B cell (primary cell): ENCODE data around the gene SLC35G6. TPM values are rescaled to one million over a fixed set of nuclear protein-coding genes. Genes with fewer than 3 reads are reported as not detected.
A peak's percentile ranks its signal among the peaks of the same experiment; 100 is the strongest.

ENCODE experiments used
- ATAC-seq: fragments of 200-7000 bp; cut with Tn5 transposase; one replicate; pipeline ENCODE4 v1.10.0; 2021; ENCODE audit warnings: low read depth, mild to moderate bottlenecking, moderate number of reproducible peaks, moderate library complexity
- CTCF ChIA-PET: fragments of 350-600 bp; sonication (Branson Sonifier 250); formaldehyde crosslinking; loops from one replicate; lab custom pipeline; 2021; ENCODE audit warnings: antibody characterized with exemption, inconsistent platforms; lab: Charles Lee
- POLR2A ChIA-PET: fragments of 350-600 bp; sonication (Branson Sonifier 250); formaldehyde crosslinking; loops from one replicate; lab custom pipeline; 2021; ENCODE audit warnings: antibody characterized with exemption; lab: Charles Lee
- DNase-seq: peaks from one replicate; pipeline ENCODE4 v3.0.0; 2013
- H2AFZ ChIP-seq: 2 replicates; pipeline ENCODE4 v1.6.1; 2012; ENCODE audit warnings: mild to moderate bottlenecking, low read depth, low read length; ENCODE audit not compliant: insufficient read depth, poor library complexity, severe bottlenecking
- H3K27ac ChIP-seq, 2 donors: 1 replicate in 1 of 2; 2 replicates in 1 of 2; pipeline ENCODE4 v1.5.1; 2012 to 2013; ENCODE audit warnings: low read length in 2 of 2, mild to moderate bottlenecking in 2 of 2, moderate library complexity in 1 of 2
- H3K27me3 ChIP-seq, 4 experiments: fragments of 200-600 bp in 1 of 4; sonication (generic) in 1 of 4; replicated peaks in 1 of 4; 1 replicate in 2 of 4; 2 replicates in 2 of 4; pipeline versions ENCODE4 v1.6.1 to v1.7.0; 2013 to 2016; ENCODE audit warnings: low read length in 3 of 4, mild to moderate bottlenecking in 2 of 4, mixed read lengths in 1 of 4, moderate library complexity in 1 of 4; ENCODE audit not compliant: insufficient read depth in 4 of 4, control insufficient read depth in 3 of 4; ENCODE audit errors: control extremely low read depth in 1 of 4
- H3K36me3 ChIP-seq, 2 experiments: replicated peaks in 1 of 2; 1 replicate in 1 of 2; 2 replicates in 1 of 2; pipeline versions ENCODE4 v1.6.1 to v1.7.1; 2013; ENCODE audit warnings: low read length in 1 of 2; ENCODE audit not compliant: insufficient read depth in 2 of 2, control insufficient read depth in 1 of 2; ENCODE audit errors: control extremely low read depth in 1 of 2, extremely low read depth in 1 of 2
- H3K4me1 ChIP-seq, 2 donors: fragments of 200-600 bp in 1 of 2; sonication (generic) in 1 of 2; 1 replicate in 1 of 2; 2 replicates in 1 of 2; pipeline versions ENCODE4 v1.5.1 to v1.6.1; 2013 to 2017; ENCODE audit warnings: low read length in 2 of 2; ENCODE audit not compliant: control insufficient read depth in 2 of 2, insufficient read depth in 2 of 2
- H3K4me2 ChIP-seq: replicated peaks from 2 replicates; pipeline ENCODE3; 2012; ENCODE audit warnings: mild to moderate bottlenecking, low read depth, low read length; ENCODE audit not compliant: poor library complexity, severe bottlenecking
- H3K4me3 ChIP-seq, 5 experiments: fragments of 200-600 bp in 1 of 5; sonication (generic) in 1 of 5; 1 replicate in 3 of 5; 2 replicates in 2 of 5; pipeline versions ENCODE4 v1.5.1 to v1.7.0; 2011 to 2016; ENCODE audit warnings: low read length in 4 of 5, mild to moderate bottlenecking in 4 of 5, low read depth in 2 of 5, control low read depth in 1 of 5, moderate library complexity in 1 of 5; ENCODE audit not compliant: insufficient read depth in 1 of 5; ENCODE audit errors: control extremely low read depth in 1 of 5, extremely low read depth in 1 of 5
- H3K79me2 ChIP-seq: fragments of 200-600 bp; sonication (generic); one replicate; pipeline ENCODE4 v1.6.0; 2016; ENCODE audit warnings: low read length; ENCODE audit not compliant: control insufficient read depth, insufficient read depth
- H3K9ac ChIP-seq: fragments of 200-600 bp; sonication (generic); 2 replicates; pipeline ENCODE4 v1.6.1; 2017; ENCODE audit warnings: mild to moderate bottlenecking, low read length, moderate library complexity
- H3K9me3 ChIP-seq, 3 donors: one replicate each; pipeline versions ENCODE4 v1.6.1 to v1.7.1; 2013; ENCODE audit warnings: low read length in 2 of 3; ENCODE audit not compliant: control insufficient read depth in 2 of 3, insufficient read depth in 1 of 3; ENCODE audit errors: control extremely low read depth in 1 of 3
- H4K20me1 ChIP-seq: 2 replicates; pipeline ENCODE4 v1.6.0; 2012; ENCODE audit warnings: mild to moderate bottlenecking, low read length; ENCODE audit not compliant: insufficient read depth, control insufficient read depth, poor library complexity, severe bottlenecking
- H3K27ac Mint-ChIP-seq: one replicate; pipeline ENCODE4 v1.8.0; 2021; ENCODE audit warnings: mixed read lengths
- H3K27me3 Mint-ChIP-seq: one replicate; pipeline ENCODE4 v1.8.0; 2021; ENCODE audit warnings: mixed read lengths
- H3K4me1 Mint-ChIP-seq: one replicate; pipeline ENCODE4 v1.8.0; 2021; ENCODE audit warnings: mixed read lengths
- H3K4me3 Mint-ChIP-seq: one replicate; pipeline ENCODE4 v1.8.0; 2021; ENCODE audit warnings: mixed read lengths
- H3K9me3 Mint-ChIP-seq: one replicate; pipeline ENCODE4 v1.8.0; 2022; ENCODE audit warnings: mixed read lengths; ENCODE audit not compliant: insufficient read depth
- EZH2 ChIP-seq: IDR thresholded peaks from 2 replicates; pipeline ENCODE4 v1.6.1; 2012; ENCODE audit warnings: borderline replicate concordance, low read depth, mild to moderate bottlenecking, moderate library complexity, low read length; ENCODE audit not compliant: insufficient read depth, poor library complexity, severe bottlenecking
- WGBS: methylation state at CpG from one replicate; pipeline ENCODE4 v1.1.5; 2013; ENCODE audit warnings: missing lambda C conversion rate; ENCODE audit not compliant: insufficient coverage; 5-methylcytosine and 5-hydroxymethylcytosine counted together
- intact Hi-C: fragments of 100-400 bp; cut with micrococcal nuclease; formaldehyde crosslinking; loops from one replicate; pipeline ENCODE4 v1.10.0; 2022
- polyA plus RNA-seq: library from polyadenylated mRNA; depleted of rRNA; stranded (reverse); fragments of >200 nt; gene quantifications from 2 replicates; pipeline ENCODE4 v1.2.3, GENCODE V29; 2012
- total RNA-seq, 2 donors: library from RNA; stranded (reverse); fragments of 120-200 nt in 1 of 2; gene quantifications; 1 replicate in 1 of 2; 2 replicates in 1 of 2; pipeline versions ENCODE4 v1.2.3 to v1.2.4, GENCODE V29; 2013 to 2022
- TF ChIP-seq, protein P1 (sequence below): fragments of 200-600 bp; IDR thresholded peaks from one replicate; pipeline ENCODE4 v1.8.0; 2022; ENCODE audit warnings: antibody characterized with exemption, mild to moderate bottlenecking

Gene SLC35G6
- total and polyA plus RNA-seq, 2 donors (not counting 1 experiment from before 2014, with no cell fraction given): 0.04 to 0.30 TPM

- Histone ChIP-seq H3K4me3 (peak overlapping the region in 2 of 5 experiments; percentile 31 to 43), H3K9me3 (peaks cover 0 to 34% (median 0%) of the 10 kb centered on the region in 3 donors), H3K27me3 (peaks cover 0 to 51% (median 31%) of the 10 kb centered on the region in 4 experiments), H3K79me2 (peaks cover 27% of the 10 kb centered on the region), H4K20me1 (peaks cover 49% of the 10 kb centered on the region), H3K9ac (peak overlapping the region; percentile 48), H2AFZ (peak overlapping the region; percentile 12), H3K36me3 (no peaks in the 10 kb centered on the region), H3K4me2 (peak overlapping the region; percentile 93), H3K4me1 (peaks cover 51 to 53% of the 10 kb centered on the region in 2 donors), H3K27ac (no peak overlapping the region)
- TF ChIP-seq EZH2: no peak
- TF ChIP-seq, protein P1, sequence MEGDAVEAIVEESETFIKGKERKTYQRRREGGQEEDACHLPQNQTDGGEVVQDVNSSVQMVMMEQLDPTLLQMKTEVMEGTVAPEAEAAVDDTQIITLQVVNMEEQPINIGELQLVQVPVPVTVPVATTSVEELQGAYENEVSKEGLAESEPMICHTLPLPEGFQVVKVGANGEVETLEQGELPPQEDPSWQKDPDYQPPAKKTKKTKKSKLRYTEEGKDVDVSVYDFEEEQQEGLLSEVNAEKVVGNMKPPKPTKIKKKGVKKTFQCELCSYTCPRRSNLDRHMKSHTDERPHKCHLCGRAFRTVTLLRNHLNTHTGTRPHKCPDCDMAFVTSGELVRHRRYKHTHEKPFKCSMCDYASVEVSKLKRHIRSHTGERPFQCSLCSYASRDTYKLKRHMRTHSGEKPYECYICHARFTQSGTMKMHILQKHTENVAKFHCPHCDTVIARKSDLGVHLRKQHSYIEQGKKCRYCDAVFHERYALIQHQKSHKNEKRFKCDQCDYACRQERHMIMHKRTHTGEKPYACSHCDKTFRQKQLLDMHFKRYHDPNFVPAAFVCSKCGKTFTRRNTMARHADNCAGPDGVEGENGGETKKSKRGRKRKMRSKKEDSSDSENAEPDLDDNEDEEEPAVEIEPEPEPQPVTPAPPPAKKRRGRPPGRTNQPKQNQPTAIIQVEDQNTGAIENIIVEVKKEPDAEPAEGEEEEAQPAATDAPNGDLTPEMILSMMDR: no peak
- intact Hi-C loops: loop anchor here (5.0 kb wide), 2 partner anchors 401 to 1951 kb away; partner anchors contain the start of genes DERL2, MIS12 and SLC16A13
- Mint-ChIP-seq H3K27ac (peak overlapping the region; percentile 67), H3K4me3 (peak overlapping the region; percentile 84), H3K27me3 (peaks cover 43% of the 10 kb centered on the region), H3K9me3 (no peaks in the 10 kb centered on the region), H3K4me1 (peaks cover 48% of the 10 kb centered on the region)
- WGBS: 14% methylated on average over 44 of the region's 48 CpGs
- ChIA-PET POLR2A (interaction anchor here (0.6 kb wide), 1 partner anchor 18 kb away, joined by 10 read pairs; no protein-coding TSS in a partner anchor), CTCF (interaction anchor here (0.7 to 4.2 kb wide), 11 partner anchors 17 to 235 kb away, joined by 3 to 43 read pairs (median 5); partner anchors contain the start of genes SLC35G6 and TMEM95)
- no peak for ATAC-seq
- peak; percentile 77 for DNase-seq
These were observed 43.2 kb upstream of the SLC35G6 start for GRCh38 chr17:7437950-7438614.
